Esophagus muscularis mucosa (tissue), 3 donors: ENCODE measurements around the gene IRAK1.

Experiments
- POLR2A ChIP-seq: fragments of 450-650 bp; IDR thresholded peaks from one replicate; pipeline ENCODE4 v1.6.1; 2017; ENCODE audit warnings: antibody characterized with exemption, moderate library complexity, mild to moderate bottlenecking, low read depth
- POLR2AphosphoS5 ChIP-seq, 2 donors: sonication (generic); formaldehyde crosslinking; IDR thresholded peaks; one replicate each; pipeline ENCODE4 v1.6.1; 2017; ENCODE audit warnings: antibody characterized with exemption in 2 of 2
- TF ChIP-seq, protein P1 (sequence below), 3 experiments: fragments of 200-600 bp in 2 of 3; fragments of 450-650 bp in 1 of 3; sonication (generic) in 2 of 3; IDR thresholded peaks; one replicate each; pipeline ENCODE4 v1.5.1; 2017 to 2019; ENCODE audit warnings: antibody characterized with exemption in 3 of 3, mild to moderate bottlenecking in 2 of 3, moderate library complexity in 1 of 3

DNA sequence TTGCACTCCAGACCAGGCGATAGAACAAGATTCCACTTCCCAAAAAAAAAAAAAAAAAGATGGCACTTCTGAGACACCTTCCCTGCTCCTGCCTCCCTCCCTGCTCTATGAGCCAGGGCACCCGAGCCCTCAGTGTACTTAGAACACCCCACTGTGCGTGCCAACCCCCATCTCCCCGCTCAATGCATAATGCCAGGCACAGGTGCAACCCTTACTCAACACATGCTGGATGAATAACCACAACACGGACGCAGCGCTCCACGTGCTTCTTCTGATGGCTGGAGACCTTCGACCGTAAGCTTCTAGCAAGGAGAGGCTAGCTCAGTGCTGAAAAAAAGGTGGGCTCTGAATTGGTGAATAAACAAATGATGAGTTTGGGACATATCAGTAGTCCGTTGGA is 19.9 kb upstream of the IRAK1 start:
- TF ChIP-seq, protein P1, sequence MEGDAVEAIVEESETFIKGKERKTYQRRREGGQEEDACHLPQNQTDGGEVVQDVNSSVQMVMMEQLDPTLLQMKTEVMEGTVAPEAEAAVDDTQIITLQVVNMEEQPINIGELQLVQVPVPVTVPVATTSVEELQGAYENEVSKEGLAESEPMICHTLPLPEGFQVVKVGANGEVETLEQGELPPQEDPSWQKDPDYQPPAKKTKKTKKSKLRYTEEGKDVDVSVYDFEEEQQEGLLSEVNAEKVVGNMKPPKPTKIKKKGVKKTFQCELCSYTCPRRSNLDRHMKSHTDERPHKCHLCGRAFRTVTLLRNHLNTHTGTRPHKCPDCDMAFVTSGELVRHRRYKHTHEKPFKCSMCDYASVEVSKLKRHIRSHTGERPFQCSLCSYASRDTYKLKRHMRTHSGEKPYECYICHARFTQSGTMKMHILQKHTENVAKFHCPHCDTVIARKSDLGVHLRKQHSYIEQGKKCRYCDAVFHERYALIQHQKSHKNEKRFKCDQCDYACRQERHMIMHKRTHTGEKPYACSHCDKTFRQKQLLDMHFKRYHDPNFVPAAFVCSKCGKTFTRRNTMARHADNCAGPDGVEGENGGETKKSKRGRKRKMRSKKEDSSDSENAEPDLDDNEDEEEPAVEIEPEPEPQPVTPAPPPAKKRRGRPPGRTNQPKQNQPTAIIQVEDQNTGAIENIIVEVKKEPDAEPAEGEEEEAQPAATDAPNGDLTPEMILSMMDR (IDR thresholded peaks at IDR 0.05): no peak
- TF ChIP-seq POLR2A: no peak
- TF ChIP-seq POLR2AphosphoS5 (IDR thresholded peaks at IDR 0.05): no peak
